ENCODE measurements around the gene ACKR3. TPM values are rescaled to one million over a fixed set of nuclear protein-coding genes. Genes with fewer than 3 reads are reported as not detected.

ACKR3 gene
- total RNA-seq, 1 experiment from 2014 or later = not detected

- intact Hi-C loops (cut with micrococcal nuclease; ENCODE audit: unreplicated experiment) = no loop called here
- DNase-seq (ENCODE audit: low read depth, low spot score) = no peak
- in situ Hi-C loops (cut with HindIII; ENCODE audit: low pct_unique_long_range_greater_than_20kb, low sequenced_read_pairs) = no loop called here
- Histone ChIP-seq H3K4me3 (ENCODE audit: low read depth in 2 of 2, low read length in 2 of 2) (no peak overlapping the region), H3K27ac (ENCODE audit: low read length) (no peak overlapping the region), H3K9me3 (ENCODE audit: control insufficient read depth, insufficient read depth, low read depth, low read length) (no peaks in the 10 kb centered on the region), H3K27me3 (ENCODE audit: control insufficient read depth, insufficient read depth, low read length) (no peaks in the 10 kb centered on the region; the same call in 1 of the 2 replicates), H3K4me1 (ENCODE audit: control insufficient read depth, insufficient read depth, low read length) (no peaks in the 10 kb centered on the region), H3K36me3 (ENCODE audit: control insufficient read depth, insufficient read depth, low read length) (no peaks in the 10 kb centered on the region)
- no peak for ATAC-seq
- POLR2A ChIA-PET = no interaction called here
- BruUV-seq (replicated peaks) = no TSS peak
- CTCF ChIA-PET = no interaction called here
- TF ChIP-seq, protein P1, sequence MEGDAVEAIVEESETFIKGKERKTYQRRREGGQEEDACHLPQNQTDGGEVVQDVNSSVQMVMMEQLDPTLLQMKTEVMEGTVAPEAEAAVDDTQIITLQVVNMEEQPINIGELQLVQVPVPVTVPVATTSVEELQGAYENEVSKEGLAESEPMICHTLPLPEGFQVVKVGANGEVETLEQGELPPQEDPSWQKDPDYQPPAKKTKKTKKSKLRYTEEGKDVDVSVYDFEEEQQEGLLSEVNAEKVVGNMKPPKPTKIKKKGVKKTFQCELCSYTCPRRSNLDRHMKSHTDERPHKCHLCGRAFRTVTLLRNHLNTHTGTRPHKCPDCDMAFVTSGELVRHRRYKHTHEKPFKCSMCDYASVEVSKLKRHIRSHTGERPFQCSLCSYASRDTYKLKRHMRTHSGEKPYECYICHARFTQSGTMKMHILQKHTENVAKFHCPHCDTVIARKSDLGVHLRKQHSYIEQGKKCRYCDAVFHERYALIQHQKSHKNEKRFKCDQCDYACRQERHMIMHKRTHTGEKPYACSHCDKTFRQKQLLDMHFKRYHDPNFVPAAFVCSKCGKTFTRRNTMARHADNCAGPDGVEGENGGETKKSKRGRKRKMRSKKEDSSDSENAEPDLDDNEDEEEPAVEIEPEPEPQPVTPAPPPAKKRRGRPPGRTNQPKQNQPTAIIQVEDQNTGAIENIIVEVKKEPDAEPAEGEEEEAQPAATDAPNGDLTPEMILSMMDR (IDR thresholded peaks at IDR 0.05) = no peak
- TF ChIP-seq POLR2AphosphoS5 (IDR thresholded peaks at IDR 0.05; ENCODE audit: low read depth, low read length) = no peak
- no peak for TF ChIP-seq TCF7L2 (IDR thresholded peaks at IDR 0.05; ENCODE audit: low read depth, low read length)
- TF ChIP-seq, protein P2, sequence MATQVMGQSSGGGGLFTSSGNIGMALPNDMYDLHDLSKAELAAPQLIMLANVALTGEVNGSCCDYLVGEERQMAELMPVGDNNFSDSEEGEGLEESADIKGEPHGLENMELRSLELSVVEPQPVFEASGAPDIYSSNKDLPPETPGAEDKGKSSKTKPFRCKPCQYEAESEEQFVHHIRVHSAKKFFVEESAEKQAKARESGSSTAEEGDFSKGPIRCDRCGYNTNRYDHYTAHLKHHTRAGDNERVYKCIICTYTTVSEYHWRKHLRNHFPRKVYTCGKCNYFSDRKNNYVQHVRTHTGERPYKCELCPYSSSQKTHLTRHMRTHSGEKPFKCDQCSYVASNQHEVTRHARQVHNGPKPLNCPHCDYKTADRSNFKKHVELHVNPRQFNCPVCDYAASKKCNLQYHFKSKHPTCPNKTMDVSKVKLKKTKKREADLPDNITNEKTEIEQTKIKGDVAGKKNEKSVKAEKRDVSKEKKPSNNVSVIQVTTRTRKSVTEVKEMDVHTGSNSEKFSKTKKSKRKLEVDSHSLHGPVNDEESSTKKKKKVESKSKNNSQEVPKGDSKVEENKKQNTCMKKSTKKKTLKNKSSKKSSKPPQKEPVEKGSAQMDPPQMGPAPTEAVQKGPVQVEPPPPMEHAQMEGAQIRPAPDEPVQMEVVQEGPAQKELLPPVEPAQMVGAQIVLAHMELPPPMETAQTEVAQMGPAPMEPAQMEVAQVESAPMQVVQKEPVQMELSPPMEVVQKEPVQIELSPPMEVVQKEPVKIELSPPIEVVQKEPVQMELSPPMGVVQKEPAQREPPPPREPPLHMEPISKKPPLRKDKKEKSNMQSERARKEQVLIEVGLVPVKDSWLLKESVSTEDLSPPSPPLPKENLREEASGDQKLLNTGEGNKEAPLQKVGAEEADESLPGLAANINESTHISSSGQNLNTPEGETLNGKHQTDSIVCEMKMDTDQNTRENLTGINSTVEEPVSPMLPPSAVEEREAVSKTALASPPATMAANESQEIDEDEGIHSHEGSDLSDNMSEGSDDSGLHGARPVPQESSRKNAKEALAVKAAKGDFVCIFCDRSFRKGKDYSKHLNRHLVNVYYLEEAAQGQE (IDR thresholded peaks at IDR 0.05; ENCODE audit: insufficient read depth in 1 of 2, low read depth in 2 of 2, low read length in 1 of 2) = no peak
- TF ChIP-seq SIN3A (IDR thresholded peaks at IDR 0.05; ENCODE audit: borderline replicate concordance, insufficient read depth, low read depth, low read length) = no peak
Observed at GRCh38 chr2:236579048-236579745, 9.6 kb downstream of the ACKR3 start.

DNA sequence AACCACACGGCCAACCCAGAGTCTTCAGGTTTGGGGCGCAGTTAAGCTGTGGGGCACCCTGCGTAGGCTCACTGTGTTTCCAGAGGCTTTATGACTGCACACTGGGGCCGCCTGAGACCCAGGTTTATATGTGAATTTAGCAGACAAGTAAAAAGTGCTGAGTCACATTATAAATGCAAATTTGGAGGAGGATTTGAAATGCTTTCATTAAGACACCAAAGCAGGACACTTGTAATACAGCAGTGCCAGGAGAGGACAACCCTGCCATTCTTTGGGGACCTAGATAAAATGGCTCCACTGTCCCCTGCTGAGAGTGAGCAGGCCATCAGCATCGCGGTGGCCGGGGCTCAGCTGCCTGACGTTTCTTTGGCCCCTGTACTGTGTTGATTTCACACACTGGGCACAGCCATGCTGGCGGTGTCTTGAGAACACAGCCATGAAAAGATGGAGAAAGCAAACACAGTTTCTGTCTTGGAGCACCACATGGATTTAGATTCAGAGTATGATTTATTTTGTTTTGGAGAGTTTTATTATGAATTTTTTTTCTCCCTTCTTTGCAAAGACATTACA is 10.2 kb downstream of the ACKR3 start:
- ChIA-PET POLR2A (interaction anchor here (0.7 kb wide), 1 partner anchor 8 kb away, joined by 7 read pairs; no protein-coding TSS in a partner anchor), CTCF (no interaction called here)
- Histone ChIP-seq H3K36me3 (ENCODE audit: control insufficient read depth, insufficient read depth, low read length) (no peaks in the 10 kb centered on the region), H3K9me3 (ENCODE audit: control insufficient read depth, insufficient read depth, low read depth, low read length) (no peaks in the 10 kb centered on the region), H3K4me3 (ENCODE audit: low read depth in 2 of 2, low read length in 2 of 2) (no peak overlapping the region), H3K4me1 (ENCODE audit: control insufficient read depth, insufficient read depth, low read length) (no peaks in the 10 kb centered on the region), H3K27ac (ENCODE audit: low read length) (no peak overlapping the region), H3K27me3 (ENCODE audit: control insufficient read depth, insufficient read depth, low read length) (no peaks in the 10 kb centered on the region; the same call in 1 of the 2 replicates)
- in situ Hi-C loops (cut with HindIII; ENCODE audit: low pct_unique_long_range_greater_than_20kb, low sequenced_read_pairs) = no loop called here
- no peak for DNase-seq (ENCODE audit: low read depth, low spot score)
- intact Hi-C loops (cut with micrococcal nuclease; ENCODE audit: unreplicated experiment) = no loop called here
- BruUV-seq (replicated peaks) = no TSS peak
- TF ChIP-seq SIN3A (IDR thresholded peaks at IDR 0.05; ENCODE audit: borderline replicate concordance, insufficient read depth, low read depth, low read length) (no peak), POLR2AphosphoS5 (IDR thresholded peaks at IDR 0.05; ENCODE audit: low read depth, low read length) (no peak), TCF7L2 (IDR thresholded peaks at IDR 0.05; ENCODE audit: low read depth, low read length) (no peak)
- TF ChIP-seq, protein P1 (IDR thresholded peaks at IDR 0.05) = no peak
- TF ChIP-seq, protein P2 (IDR thresholded peaks at IDR 0.05; ENCODE audit: insufficient read depth in 1 of 2, low read depth in 2 of 2, low read length in 1 of 2) = no peak
- no peak for ATAC-seq
